Neutrophil (primary cell): ENCODE measurements around the gene BICRA.
"Not testable (repeated sequence)": the region's sequence is repeated elsewhere in the genome, so short reads cannot be mapped to it uniquely, and the experiment has no call there.

Experiments
- H3K27ac ChIP-seq: fragments of 200-600 bp; sonication (generic); 2 replicates; pipeline ENCODE4 v1.5.1; 2016; ENCODE audit warnings: mild to moderate bottlenecking, moderate library complexity
- H3K27me3 ChIP-seq: fragments of 200-600 bp; sonication (generic); 2 replicates; pipeline ENCODE4 v1.6.0; 2016; ENCODE audit warnings: mild to moderate bottlenecking
- H3K36me3 ChIP-seq: fragments of 200-600 bp; sonication (generic); 2 replicates; pipeline ENCODE4 v1.5.1; 2017
- H3K4me1 ChIP-seq, 2 experiments: fragments of 200-600 bp in 1 of 2; sonication (generic) in 1 of 2; 1 replicate in 1 of 2; 2 replicates in 1 of 2; pipeline versions ENCODE4 v1.5.1 to v1.6.1; 2013 to 2016; ENCODE audit warnings: low read depth in 1 of 2, low read length in 1 of 2, mild to moderate bottlenecking in 1 of 2, moderate library complexity in 1 of 2; ENCODE audit not compliant: control insufficient read depth in 1 of 2, insufficient read depth in 1 of 2
- H3K4me3 ChIP-seq, 2 experiments: fragments of 200-600 bp in 1 of 2; sonication (generic) in 1 of 2; 1 replicate in 1 of 2; 2 replicates in 1 of 2; pipeline ENCODE4 v1.5.1; 2013 to 2016; ENCODE audit warnings: low read depth in 1 of 2, low read length in 1 of 2, mild to moderate bottlenecking in 1 of 2, moderate library complexity in 1 of 2
- H3K9me3 ChIP-seq: fragments of 200-600 bp; sonication (generic); 2 replicates; pipeline ENCODE4 v1.5.1; 2016
- TF ChIP-seq, protein P1 (sequence below): fragments of 200-600 bp; sonication (generic); IDR thresholded peaks from 2 replicates; pipeline ENCODE4 v1.5.1; 2016; ENCODE audit warnings: antibody characterized with exemption

The BICRA gene

DNA sequence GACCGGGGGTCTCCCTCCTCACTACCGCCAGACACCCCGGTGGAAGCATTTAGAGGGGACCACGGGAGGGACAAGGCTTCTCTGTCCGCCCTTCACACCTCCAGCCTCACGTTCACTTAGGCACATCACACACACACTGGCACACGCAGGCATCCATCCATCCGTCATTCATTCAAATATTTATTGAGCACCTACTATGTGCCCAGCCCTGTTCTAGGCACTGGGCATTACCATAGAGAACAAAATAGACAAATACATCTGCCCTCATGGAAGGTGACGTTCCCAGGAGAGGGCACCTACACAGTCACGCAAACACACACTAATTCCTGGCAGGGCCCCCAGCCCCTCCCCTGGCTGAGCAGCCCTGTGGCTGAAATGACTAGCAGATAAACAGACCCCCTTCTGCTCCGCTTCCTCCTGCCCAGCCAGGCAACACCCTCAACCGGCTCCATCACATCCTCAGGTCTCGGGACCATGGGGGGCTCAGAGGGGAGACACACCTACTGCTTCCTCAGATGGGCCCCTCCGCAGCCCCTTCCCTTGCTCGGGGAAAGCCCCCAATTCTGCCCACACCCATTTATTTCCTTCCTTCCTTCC, 132.7 kb downstream of the BICRA start:
- peaks cover 4% of the 10 kb centered on the region for H3K27me3 ChIP-seq
- no peak overlapping the region for H3K27ac ChIP-seq
- H3K36me3 ChIP-seq: no peaks in the 10 kb centered on the region
- H3K4me3 ChIP-seq: no peak overlapping the region
- H3K4me1 ChIP-seq: peaks cover 21 to 32% of the 10 kb centered on the region in 2 experiments
- TF ChIP-seq, protein P1, sequence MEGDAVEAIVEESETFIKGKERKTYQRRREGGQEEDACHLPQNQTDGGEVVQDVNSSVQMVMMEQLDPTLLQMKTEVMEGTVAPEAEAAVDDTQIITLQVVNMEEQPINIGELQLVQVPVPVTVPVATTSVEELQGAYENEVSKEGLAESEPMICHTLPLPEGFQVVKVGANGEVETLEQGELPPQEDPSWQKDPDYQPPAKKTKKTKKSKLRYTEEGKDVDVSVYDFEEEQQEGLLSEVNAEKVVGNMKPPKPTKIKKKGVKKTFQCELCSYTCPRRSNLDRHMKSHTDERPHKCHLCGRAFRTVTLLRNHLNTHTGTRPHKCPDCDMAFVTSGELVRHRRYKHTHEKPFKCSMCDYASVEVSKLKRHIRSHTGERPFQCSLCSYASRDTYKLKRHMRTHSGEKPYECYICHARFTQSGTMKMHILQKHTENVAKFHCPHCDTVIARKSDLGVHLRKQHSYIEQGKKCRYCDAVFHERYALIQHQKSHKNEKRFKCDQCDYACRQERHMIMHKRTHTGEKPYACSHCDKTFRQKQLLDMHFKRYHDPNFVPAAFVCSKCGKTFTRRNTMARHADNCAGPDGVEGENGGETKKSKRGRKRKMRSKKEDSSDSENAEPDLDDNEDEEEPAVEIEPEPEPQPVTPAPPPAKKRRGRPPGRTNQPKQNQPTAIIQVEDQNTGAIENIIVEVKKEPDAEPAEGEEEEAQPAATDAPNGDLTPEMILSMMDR: no peak
- H3K9me3 ChIP-seq: no peaks in the 10 kb centered on the region

DNA sequence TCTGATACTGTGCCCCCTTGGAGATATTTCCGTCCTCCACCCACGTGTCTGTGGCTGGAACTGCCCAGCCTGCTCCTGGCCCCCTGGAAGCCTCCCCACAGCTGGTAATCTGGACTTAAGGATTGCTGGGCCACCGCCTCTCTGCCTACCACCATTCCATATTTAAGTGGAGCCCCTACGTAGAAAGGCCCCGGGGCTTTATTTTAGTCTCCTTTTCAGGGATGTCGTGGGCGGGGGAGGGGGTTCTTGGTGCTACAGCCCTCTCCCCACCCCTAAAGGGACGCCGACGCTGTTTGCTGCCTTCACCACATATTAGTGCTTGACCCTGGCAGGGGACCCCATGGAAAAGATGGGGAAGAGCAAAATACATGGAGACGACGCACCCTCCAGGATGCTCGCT, 133.7 kb downstream of the BICRA start:
- TF ChIP-seq, protein P1: no peak
- H3K27ac ChIP-seq: no peak overlapping the region
- H3K9me3 ChIP-seq: no peaks in the 10 kb centered on the region
- no peaks in the 10 kb centered on the region for H3K36me3 ChIP-seq
- H3K4me3 ChIP-seq: no peak overlapping the region
- peaks cover 21 to 32% of the 10 kb centered on the region in 2 experiments for H3K4me1 ChIP-seq
- H3K27me3 ChIP-seq: peaks cover 4% of the 10 kb centered on the region

DNA sequence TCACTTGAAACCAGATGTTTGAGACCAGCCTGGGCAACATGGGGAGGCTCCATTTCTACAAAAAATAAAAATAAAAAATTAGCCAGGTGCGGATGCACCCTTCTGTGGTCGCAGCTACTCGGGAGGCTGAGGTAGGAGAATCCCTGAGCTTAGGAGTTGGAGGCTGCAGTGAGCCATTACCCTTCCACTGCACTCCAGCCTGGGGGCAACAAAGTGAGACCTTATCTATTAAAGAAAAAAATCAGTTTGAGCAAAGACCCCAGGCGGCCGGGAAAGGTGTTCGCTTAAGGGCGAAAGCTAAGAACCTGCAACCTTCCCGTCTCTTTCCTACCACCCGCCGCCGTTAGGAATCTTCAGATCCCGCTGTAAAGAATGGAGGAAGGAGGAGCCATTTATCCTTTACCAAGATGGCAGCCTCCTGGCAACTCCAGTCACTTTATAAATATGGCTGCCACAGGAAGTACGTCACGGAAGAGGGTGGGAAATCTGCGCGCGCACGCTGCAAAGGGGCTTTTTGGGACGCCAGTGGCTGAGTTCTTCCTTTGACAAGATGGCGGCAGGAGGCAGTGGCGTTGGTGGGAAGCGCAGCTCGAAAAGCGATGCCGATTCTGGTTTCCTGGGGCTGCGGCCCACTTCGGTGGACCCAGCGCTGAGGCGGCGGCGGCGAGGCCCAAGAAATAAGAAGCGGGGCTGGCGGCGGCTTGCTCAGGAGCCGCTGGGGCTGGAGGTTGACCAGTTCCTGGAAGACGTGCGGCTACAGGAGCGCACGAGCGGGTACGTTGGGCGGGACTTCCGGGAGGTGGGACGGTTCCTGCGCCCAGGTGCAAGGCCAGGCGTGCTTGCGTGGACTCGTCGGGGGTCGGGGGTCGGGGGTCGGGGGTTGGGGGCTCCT, 136.3 kb downstream of the BICRA start, which contains the start of gene NOP53:
Gene NOP53, plus strand, starts transcription at position 537 of the 892 bp plus-strand sequence. Its CDS starts 14 bp downstream, at position 551.
- Histone ChIP-seq H3K36me3 (peaks cover 17% of the 10 kb centered on the region), H3K27ac (peak within 1 kb of the TSS; percentile 95), H3K4me1 (peaks cover 21 to 32% of the 10 kb centered on the region in 2 experiments), H3K9me3 (no peaks in the 10 kb centered on the region), H3K27me3 (peaks cover 4% of the 10 kb centered on the region), H3K4me3 (peak within 1 kb of the TSS; percentile 78 to 97)
- TF ChIP-seq, protein P1: peak; percentile 69

DNA sequence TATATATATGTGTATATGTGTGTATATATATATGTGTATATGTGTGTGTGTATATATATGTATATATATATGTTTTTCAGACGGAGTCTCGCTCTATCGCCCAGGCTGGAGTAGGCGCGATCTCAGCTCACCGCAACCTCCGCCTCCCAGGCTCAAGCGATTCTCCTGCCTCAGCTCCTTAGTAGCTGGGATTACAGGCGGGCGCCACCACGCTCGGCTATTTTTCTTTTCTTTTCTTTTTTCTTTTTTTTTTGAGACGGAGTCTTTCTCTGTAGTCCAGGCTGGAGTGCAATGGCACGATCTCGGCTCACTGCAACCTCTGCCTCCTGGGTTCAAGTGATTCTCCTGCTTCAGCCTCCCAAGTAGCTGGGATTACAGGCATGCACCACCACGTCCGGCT, 137.2 kb downstream of the BICRA start:
- H3K27ac ChIP-seq: peak overlapping the region; percentile 95
- not testable (repeated sequence) for H3K27me3 ChIP-seq, H3K9me3 ChIP-seq
- H3K4me1 ChIP-seq: peaks cover 21 to 32% of the 10 kb centered on the region in 2 experiments
- H3K4me3 ChIP-seq: peak overlapping the region; percentile 78 to 97
- H3K36me3 ChIP-seq: peaks cover 26% of the 10 kb centered on the region

DNA sequence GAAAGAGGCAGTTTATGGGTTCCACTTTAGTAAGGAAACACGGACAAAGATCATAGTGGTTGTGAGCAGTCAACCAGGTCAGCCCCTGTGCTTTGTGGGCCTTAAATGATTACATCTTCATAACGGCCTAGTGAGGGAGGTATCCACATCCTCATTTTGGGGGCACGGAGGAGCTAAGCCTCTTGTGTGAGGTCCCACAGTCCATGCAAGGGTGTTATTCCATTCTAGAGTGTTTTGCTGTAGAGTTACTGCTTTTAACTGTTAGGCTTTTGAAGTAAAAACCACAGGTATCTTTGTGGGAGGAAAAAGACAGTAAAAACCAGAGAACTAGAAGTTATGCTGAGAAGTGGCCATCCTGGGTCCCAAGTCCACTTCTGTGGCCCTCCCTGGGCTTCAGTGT, 140.4 kb downstream of the BICRA start:
- TF ChIP-seq, protein P1: no peak
- Histone ChIP-seq H3K36me3 (peaks cover 58% of the 10 kb centered on the region), H3K4me1 (peaks cover 12 to 17% of the 10 kb centered on the region in 2 experiments), H3K9me3 (no peaks in the 10 kb centered on the region), H3K4me3 (no peak overlapping the region), H3K27ac (no peak overlapping the region), H3K27me3 (no peaks in the 10 kb centered on the region)

DNA sequence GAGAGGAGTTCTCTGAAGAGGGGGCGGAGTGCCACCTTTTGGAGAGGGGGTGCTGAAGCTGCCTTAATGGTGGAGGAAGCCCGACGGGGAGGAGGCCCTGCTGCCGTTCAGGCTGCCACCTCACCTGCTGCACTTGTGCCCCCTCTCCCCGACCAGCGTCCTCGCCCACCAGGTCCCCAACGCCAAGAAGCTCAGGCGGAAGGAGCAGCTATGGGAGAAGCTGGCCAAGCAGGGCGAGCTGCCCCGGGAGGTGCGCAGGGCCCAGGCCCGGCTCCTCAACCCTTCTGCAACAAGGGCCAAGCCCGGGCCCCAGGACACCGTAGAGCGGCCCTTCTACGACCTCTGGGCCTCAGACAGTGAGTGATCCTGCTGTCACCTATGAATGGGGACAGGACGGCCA, 141.8 kb downstream of the BICRA start:
- H3K27me3 ChIP-seq: no peaks in the 10 kb centered on the region
- TF ChIP-seq, protein P1: no peak
- no peak overlapping the region for H3K27ac ChIP-seq
- H3K4me3 ChIP-seq: no peak overlapping the region
- H3K36me3 ChIP-seq: peaks cover 72% of the 10 kb centered on the region
- H3K4me1 ChIP-seq: peaks cover 4 to 6% of the 10 kb centered on the region in 2 experiments
- no peaks in the 10 kb centered on the region for H3K9me3 ChIP-seq
